ENCODE measurements around the gene ABCC1.
"Not testable (repeated sequence)": the region's sequence is repeated elsewhere in the genome, so short reads cannot be mapped to it uniquely, and the experiment has no call there.

The ABCC1 gene

GRCh38 chr16:15952265-15952711 lies 2.9 kb downstream of the ABCC1 start:
- no peak for DNase-seq (ENCODE audit: low read depth)
- H3K4me3 ChIP-seq (replicated peaks; ENCODE audit: low read depth, low read length): no peak overlapping the region
- no peak for TF ChIP-seq CTCF (IDR thresholded peaks at IDR 0.05; ENCODE audit: low read length, missing control alignments)

- DNase-seq (ENCODE audit: low read depth): no peak
- no peak for TF ChIP-seq CTCF (IDR thresholded peaks at IDR 0.05; ENCODE audit: low read length, missing control alignments)
- no peak overlapping the region for H3K4me3 ChIP-seq (replicated peaks; ENCODE audit: low read depth, low read length)
Observed at GRCh38 chr16:15953477-15953876, 4.1 kb downstream of the ABCC1 start.

GRCh38 chr16:15953929-15954813 lies 4.8 kb downstream of the ABCC1 start:
- no peak for DNase-seq (ENCODE audit: low read depth)
- TF ChIP-seq CTCF (IDR thresholded peaks at IDR 0.05; ENCODE audit: low read length, missing control alignments): no peak
- H3K4me3 ChIP-seq (replicated peaks; ENCODE audit: low read depth, low read length): no peak overlapping the region

GRCh38 chr16:15954814-15955151 lies 5.4 kb downstream of the ABCC1 start:
- H3K4me3 ChIP-seq (replicated peaks; ENCODE audit: low read depth, low read length): no peak overlapping the region
- DNase-seq (ENCODE audit: low read depth): no peak

GRCh38 chr16:15955425-15955824 lies 6.0 kb downstream of the ABCC1 start:
- no peak for DNase-seq (ENCODE audit: low read depth)
- TF ChIP-seq CTCF (IDR thresholded peaks at IDR 0.05; ENCODE audit: low read length, missing control alignments): no peak

More at GRCh38 chr16:15954814-15955151, 5.4 kb downstream of the ABCC1 start:
- TF ChIP-seq CTCF (IDR thresholded peaks at IDR 0.05; ENCODE audit: low read length, missing control alignments): no peak

GRCh38 chr16:15956106-15956505 lies 6.7 kb downstream of the ABCC1 start:
- H3K4me3 ChIP-seq (replicated peaks; ENCODE audit: low read depth, low read length); DNase-seq (ENCODE audit: low read depth): not testable (repeated sequence)

More at GRCh38 chr16:15955425-15955824, 6.0 kb downstream of the ABCC1 start:
- H3K4me3 ChIP-seq (replicated peaks; ENCODE audit: low read depth, low read length): no peak overlapping the region

- no peak for TF ChIP-seq CTCF (IDR thresholded peaks at IDR 0.05; ENCODE audit: low read length, missing control alignments)
- DNase-seq (ENCODE audit: low read depth): no peak
- H3K4me3 ChIP-seq (replicated peaks; ENCODE audit: low read depth, low read length): no peak overlapping the region
Observed at GRCh38 chr16:15958703-15959348, 9.4 kb downstream of the ABCC1 start.
